PC-3 (cell line): Measurements from ENCODE around the gene APOC1.

Experiments
- CTCF ChIP-seq: fragments of 300-600 bp; sonication (generic); conservative IDR thresholded peaks from 2 replicates; pipeline ENCODE4 v1.5.1; 2017; ENCODE audit warnings: antibody characterized with exemption, low read depth, mild to moderate bottlenecking, low read length
- EZH2 ChIP-seq: fragments of 300-600 bp; sonication (generic); IDR thresholded peaks from one replicate; pipeline ENCODE4 v1.6.1; 2017; ENCODE audit warnings: antibody characterized with exemption, mild to moderate bottlenecking, low read length; ENCODE audit not compliant: unreplicated experiment

- TF ChIP-seq EZH2, result no peak
- TF ChIP-seq CTCF, result no peak
Observed at GRCh38 chr19:44871809-44872208, 42.6 kb upstream of the APOC1 start.
